C1 segment of cervical spinal cord (tissue), 14 donors: ENCODE measurements around the gene ZNF140.

Experiments
- DNase-seq, 14 donors: peaks; one replicate each; lab custom pipeline; 2025; lab: John Stamatoyannopoulos, UW

The ZNF140 gene

DNA sequence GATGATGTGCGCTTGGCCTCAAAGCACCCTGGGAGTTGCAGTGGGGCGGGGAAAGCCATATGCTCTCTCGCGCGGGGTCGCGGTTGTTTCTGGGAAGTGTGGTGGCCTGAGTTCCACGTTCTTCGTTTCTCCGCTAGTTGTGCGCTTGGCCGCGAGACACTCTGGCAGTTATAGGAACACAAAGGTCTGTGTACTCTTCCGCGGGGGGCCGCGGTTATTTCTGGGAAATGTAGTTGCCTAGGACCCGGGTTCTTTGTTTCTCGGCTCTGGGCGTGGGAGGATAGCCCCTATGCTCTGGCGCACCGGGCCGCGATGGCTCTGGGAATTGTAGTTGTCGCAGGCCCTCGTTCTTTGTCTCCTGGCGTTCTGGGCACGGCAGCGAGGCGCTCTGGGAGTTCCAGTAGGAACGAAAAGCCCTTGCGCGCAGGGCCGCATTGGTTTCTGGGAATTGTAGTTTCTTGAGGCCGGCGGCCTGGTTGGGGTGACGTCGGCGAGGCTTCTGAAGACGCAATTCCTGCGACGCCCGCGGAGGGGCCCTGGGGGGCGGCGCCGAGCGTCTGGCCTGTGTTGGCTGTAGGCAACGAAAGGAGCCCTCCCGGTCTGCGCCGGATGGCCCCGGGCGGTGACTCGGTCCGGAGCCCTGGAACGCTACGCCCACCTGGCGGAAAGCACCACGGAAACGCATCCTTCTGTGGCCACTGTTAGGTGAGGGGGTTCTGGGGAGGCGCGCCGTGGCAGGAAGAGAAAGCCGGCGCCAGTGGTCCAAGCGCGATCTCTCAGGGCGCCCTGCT, at the start of gene ZNF140:
TSS of gene ZNF140 (plus strand) at position 556 of the 791 bp plus-strand sequence. CDS start 398 bp downstream, outside the sequence.
- peak; percentile 92 to 100 (median 99) for DNase-seq

DNA sequence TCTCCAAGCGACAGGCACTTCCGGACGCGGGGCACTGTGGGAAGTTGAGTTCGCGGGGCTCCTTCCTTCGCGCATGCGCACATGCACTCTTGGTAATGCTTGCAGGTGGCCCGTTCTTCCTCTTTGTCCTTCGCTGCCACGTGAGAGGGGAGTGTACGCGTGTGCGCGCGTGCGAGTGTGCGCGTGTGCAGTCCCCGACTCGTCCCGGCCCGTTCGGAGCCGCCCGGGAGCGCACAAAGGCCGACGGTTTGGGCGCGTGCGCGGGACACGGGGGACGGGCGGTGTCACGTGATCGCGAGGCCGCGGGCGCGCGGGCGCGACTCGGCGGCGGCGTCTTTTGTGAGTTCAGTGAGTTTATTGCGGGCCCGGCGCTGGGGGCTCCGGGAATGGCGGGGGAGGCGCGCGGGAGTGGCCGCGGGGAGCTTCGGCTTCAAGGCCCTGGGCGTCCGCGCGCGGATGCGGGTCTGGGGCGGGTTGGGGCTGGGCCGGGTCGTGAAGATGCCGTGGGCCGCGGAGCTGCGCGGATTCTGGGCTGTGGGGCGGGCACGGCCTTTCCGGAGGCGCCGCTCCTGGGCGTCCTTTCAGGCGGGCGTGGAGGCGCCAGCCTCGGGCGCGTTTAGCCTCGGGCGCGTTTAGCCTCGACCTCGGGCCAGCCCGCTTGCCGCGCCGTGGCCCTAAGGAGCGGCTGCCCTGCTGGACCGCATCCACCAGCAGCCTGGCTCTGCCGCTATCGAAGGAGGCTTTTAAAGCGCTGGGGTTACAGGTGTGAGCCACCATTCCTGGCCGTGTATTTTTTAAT, 43.3 kb upstream of the ZNF140 start, which contains the start of gene ZNF84:
TSS of gene ZNF84 (plus strand) at position 303 of the 799 bp plus-strand sequence. CDS start 3,959 bp downstream, outside the sequence.
- DNase-seq, result peak; percentile 66 to 98 (median 92)

DNA sequence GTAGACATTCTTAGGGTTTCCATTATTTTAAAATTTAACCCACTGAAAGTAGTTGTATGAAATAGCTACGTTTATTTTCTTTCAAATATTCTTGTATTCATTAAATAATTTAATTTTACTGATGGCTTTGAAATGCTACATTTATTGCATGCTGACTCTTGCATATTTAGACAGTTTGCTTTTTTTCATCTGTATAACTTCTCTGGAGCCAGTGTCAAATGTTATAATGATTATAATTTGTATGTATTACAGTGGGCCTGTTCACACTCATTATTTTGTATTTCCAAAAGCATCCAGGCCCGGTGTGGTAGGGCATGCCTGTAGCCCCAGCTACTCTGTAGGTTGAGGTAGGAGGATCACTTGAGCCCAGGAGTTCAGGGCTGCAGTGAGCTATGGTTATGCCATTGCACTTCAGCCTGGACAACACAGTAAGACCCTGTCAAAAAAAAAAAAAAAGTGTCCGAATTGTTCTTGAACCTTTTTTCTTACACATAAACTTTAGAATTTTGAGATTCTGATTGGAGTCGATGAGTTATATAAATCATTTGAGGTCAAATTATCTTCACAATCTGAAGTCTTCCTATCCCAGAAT, 42.5 kb upstream of the ZNF140 start:
- DNase-seq, result no peak

DNA sequence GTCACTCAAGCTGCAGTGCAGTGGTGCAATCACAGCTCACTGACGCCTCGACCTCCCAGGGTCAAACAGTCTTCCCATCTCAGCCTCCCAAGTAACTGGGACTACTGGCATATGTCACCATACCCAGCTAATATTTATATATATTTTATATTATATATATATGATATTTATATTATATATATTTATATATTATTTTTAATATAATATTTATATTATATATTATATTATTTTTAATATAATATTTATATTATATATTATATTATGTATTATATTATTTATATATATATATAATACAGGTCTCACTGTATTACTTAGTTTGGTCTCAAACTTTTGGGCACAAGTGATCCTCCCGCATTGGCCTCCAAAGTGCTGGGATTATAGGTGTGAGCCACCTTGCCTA, 34.0 kb upstream of the ZNF140 start:
- no peak for DNase-seq

DNA sequence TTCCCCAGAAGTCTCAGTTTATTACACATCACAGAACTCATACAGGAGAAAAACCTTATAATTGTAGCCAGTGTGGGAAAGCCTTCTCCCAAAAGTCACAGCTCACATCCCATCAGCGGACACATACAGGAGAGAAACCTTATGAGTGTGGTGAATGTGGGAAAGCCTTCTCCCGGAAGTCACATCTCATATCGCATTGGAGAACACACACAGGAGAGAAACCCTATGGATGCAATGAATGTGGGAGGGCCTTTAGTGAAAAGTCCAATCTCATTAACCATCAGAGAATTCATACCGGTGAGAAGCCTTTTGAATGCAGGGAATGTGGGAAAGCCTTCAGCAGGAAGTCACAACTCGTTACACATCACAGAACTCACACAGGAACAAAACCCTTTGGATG, 23.3 kb upstream of the ZNF140 start:
- no peak for DNase-seq

DNA sequence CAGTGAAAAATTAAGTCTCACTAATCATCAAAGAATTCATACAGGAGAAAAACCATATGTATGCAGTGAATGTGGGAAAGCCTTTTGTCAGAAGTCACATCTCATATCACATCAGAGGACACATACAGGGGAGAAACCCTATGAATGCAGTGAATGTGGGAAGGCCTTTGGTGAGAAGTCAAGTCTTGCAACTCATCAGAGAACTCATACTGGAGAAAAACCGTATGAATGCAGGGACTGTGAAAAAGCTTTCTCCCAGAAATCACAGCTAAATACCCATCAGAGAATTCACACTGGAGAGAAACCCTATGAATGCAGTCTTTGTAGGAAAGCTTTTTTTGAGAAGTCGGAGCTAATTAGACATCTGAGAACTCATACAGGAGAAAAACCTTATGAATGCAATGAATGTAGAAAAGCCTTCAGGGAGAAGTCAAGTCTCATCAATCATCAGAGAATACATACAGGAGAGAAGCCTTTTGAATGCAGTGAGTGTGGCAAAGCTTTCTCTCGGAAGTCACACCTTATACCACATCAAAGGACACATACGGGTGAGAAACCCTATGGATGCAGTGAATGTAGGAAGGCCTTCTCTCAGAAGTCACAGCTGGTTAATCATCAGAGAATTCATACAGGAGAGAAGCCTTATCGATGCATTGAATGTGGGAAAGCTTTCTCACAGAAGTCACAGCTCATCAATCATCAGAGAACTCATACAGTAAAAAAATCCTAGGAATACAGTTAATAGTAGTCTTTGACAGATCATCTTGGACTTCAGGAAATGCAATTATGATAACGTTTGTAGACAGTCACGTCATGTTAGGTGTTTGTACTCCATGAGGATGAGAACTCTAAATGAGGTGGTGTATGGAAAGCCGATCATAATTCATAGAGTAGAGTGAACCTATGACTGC, 22.3 kb upstream of the ZNF140 start:
- DNase-seq, result no peak

DNA sequence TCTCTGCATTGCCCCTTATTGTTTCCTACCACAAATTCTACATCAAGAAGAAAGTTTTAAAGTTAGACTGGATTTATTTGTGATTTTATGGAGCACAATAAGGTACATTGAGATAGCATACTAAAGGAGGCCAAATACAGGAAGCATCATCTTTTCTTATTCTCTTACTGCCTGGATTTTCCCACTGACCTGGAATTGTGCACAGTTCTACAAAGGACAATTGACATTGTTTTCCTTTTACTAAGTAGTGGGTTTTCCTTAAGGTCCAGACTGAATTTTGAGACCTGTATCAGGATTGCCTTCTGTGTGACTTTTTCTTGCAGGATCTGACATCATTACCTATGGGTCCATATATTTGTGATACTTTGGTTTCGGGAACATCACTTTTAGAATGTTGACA, 18.8 kb upstream of the ZNF140 start:
- no peak for DNase-seq

DNA sequence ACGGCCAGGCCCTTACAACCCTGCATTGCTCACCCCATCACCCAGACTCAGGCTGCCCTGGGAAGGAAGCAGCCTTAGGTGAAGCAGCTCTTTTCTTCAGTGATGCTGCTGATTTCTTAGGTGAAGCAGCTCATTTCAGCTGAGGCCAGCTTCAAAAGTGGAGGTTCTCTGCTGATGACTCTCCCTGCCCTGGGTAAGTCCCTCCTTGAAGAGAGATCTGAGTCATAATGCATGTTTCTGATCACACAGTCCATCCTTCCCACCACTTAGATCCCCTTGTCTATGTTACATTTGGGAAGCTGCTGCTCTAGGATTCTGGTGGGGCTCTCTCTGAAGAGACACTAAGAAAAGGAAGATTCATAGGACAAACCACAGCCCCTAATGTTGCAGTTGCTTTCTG, 17.2 kb upstream of the ZNF140 start:
- no peak for DNase-seq

DNA sequence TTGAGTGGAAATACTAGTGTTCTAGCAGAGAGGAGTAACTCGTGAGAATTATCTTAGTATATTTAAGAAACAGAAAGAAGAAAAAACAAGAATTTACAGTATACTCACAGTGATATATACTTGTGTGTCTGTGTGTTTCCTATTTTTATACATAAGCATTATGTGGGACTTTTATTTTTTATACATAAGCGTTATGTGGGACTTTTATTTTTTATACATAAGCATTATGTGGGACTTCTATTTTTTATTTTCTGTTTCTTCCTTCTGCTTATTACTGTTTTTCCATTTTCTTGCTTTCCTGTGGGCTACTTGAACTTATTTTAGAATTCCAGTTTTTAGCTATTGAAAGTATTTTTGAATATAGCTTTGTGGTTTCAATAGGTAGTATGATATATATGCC, 6.9 kb upstream of the ZNF140 start:
- no peak for DNase-seq

DNA sequence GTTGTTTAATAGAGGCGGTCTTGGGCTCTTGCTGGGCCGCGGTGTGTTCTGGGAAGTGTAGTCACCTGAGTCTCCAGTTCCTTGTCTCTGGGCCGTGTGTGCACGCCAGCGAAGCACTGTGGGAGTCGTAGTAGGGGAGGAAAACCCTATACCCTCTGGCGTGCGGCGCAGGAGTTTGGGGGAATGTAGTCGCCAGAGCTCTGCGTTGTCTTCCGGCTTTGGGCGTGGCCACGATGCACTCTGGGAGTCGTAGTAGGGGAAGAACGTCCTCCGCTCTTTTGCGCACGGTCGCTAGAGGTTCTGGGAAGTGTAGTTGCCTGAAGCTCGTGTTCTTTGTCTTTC, 726 bp upstream of the ZNF140 start:
- DNase-seq, result peak in 13 of 14 donors; percentile 92 to 100 (median 99)

DNA sequence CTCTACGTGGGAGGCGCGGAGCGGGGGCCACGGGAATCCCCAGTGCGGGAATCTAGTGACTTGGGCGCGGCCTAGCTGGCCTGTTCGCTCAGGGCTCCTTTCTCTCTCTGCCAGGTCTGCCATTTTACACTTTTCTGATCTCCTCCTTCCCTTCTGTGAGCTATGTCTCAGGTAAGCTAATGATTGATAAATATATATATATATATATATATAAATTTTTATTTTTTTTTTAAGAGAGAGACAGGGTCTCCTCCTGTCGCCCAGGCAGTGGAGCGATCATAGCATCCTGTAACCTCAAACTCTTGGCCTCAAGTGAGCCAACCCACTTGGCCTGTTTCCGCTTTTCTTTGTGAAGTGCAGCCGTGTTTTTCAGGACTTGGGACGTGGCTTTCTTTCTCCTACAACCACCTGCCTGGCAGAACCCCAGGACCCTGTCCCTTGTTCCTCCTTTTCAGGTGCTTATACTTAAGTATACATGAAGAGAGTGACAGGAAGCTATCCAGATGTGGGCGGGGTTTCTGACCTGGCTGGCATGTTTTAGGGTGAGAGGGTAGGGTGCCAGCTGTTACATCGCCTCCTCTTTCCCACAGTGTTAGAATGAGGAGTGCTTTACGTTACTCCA, 547 bp downstream of the ZNF140 start:
- no peak for DNase-seq

DNA sequence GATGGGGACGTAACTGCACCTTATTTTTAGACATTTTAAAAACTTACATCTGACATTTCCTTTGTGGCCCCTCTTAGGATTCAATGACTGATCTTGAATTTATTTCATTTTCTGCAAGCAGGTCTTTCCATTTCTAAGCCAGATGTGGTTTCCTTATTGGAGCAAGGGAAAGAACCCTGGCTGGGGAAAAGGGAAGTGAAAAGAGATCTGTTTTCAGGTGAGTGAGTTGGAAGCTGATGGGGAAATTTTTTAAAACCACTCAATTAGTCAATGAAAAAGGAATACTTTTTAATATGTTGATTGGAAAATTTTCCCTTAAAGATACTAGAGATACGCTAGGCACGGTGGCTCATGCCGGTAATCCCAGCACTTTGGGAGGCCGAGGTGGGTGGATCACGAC, 2.6 kb downstream of the ZNF140 start:
- no peak for DNase-seq

DNA sequence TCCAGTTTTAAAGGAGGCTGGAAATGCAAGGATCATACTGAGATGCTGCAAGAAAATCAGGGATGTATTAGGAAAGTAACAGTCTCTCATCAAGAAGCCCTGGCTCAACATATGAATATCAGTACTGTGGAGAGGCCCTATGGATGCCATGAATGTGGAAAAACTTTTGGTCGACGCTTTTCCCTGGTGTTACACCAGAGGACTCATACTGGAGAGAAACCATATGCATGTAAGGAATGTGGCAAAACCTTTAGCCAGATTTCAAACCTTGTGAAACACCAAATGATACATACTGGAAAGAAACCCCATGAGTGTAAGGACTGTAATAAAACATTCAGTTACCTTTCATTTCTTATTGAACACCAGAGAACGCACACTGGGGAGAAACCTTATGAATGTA, 24.9 kb downstream of the ZNF140 start:
- DNase-seq, result no peak

DNA sequence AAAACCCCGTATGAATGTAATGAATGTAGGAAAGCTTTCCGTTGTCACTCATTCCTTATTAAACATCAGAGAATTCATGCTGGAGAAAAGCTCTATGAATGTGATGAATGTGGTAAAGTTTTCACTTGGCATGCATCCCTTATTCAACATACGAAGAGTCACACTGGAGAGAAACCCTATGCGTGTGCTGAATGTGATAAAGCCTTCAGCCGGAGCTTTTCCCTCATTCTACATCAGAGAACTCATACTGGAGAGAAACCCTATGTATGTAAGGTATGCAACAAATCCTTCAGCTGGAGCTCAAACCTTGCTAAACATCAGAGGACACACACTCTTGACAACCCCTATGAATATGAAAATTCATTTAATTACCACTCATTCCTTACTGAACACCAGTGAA, 25.5 kb downstream of the ZNF140 start:
- DNase-seq, result no peak

DNA sequence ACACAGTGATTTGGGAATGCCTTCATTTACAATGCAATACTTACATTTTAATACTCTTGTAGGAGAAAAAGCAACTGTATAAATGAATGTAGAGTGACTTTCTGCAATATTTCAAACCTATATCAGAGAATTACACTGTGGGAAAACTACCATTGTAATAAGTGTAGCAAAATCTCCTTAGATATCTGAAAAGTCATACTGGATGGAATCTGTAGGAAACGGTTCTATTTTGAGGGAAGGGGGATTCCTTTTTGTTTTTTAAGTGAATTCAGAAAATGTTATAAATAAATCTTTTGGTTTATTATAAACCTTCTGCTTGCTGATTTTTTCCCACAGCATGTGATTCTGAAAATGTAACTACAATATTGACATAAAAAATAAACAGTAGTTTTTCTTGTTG, 26.4 kb downstream of the ZNF140 start:
- no peak for DNase-seq

DNA sequence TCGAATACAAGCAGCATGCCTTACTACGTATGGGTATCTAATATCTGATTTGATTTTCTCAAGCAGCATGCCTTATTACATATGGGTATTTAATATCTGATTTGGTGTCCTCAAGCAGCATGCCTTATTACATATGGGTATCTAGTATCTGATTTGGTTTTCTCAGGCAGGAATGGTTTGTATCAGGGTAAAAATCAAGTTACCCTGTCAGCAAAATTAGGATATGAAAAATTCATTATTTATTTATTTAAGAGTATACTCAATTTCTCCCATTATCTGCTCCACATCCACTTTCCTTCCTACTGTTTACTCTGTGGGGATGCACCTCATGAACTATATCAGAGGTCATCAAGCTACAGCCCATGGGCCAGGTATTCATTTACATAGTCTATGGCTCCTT, 27.4 kb downstream of the ZNF140 start:
- DNase-seq, result no peak

DNA sequence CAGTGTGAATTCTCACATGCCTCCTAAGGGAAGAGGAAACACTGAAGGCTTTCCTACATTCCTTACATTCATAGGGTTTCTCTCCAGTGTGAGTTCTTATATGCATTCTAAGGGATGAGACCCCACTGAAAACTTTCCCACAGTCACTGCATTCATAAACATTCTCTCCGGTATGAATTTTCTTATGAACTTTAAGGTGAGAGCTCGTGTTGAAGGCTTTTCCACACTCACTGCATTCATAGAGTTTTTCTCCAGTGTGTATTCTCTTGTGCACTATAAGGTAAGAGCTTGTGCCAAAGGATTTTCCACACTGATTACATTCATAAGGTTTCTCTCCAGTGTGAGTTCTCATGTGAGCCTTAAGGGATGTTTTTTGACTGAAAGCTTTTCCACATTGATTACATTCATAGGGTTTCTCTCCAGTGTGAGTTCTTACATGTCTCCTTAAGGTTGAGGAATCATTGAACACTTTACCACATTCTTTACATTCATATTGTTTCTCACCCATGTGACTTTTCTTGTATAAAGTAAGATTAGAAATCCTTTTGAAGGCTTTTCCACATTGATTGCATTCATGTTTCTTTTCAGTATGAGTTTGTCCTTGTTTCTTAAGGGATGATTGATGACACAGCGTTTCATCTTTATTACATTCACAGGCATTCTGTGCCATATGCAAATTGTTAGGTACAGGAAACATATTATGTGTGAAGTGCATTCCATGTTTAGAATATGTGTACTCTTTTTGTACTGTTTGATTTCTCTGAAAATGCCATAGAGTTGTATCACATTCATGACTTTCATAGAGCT, 39.9 kb downstream of the ZNF140 start:
- DNase-seq, result no peak

DNA sequence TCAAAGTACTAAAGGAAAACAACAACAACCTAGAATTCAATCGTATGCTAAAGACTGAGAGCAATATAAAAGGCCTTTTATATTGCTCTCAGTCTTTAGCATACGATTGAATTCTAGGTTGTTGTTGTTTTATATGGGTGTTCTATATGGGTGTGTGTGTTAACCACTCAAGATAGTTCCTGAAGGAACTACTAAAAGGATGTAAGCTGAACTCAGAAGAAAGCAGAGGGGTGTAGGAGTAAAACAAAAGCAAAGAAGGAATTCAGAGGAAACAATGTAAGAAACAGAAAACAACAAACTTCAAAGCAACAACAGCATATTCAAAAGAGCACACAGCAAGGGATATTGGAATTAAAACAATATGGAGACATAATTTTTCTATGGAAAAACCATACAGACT, 44.0 kb downstream of the ZNF140 start:
- no peak for DNase-seq

DNA sequence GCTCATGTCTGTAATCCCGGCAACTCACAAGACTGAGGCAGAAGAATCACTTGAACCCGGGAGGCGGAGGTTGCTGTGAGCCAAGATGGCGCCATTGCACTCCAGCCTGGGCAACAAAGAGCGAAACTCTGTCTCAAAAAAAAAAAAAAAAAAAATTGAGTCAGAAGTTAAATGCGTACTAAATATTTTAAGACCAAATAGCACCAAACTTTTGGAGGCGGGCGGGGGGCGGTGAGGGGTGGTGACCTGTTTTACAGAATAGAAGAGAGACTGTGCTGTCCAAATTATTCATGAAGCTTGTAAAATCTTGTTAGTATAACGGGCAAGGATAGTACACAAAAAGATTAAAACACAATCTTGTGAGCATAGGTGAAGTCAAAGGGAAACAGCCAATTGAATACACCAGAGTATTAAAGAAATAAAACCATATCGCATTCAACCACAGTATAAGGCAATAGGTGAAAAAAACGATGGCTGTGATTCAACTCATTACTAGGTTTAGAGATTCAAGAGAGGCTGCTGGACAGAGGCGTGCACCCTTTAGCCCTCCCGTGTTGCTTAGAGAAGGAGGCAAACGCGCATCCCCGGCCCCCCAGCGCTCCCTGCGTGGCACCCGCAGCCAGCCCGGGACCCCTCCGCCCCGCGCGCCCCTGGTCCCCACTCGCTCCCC, 48.8 kb downstream of the ZNF140 start:
- peak in 1 of 14 donors; percentile 5 for DNase-seq
